Epithelial cell of proximal tubule (primary cell): ENCODE measurements around the gene CDH4. TPM values are rescaled to one million over a fixed set of nuclear protein-coding genes. Genes with fewer than 3 reads are reported as not detected.
"Not testable (repeated sequence)": the region's sequence is repeated elsewhere in the genome, so short reads cannot be mapped to it uniquely, and the experiment has no call there.

ENCODE experiments used
- DNase-seq: peaks from one replicate; pipeline ENCODE4 v3.0.0-alpha.2; 2011; ENCODE audit warnings: low read depth
- H3K4me3 ChIP-seq: 2 replicates; pipeline ENCODE4 v1.5.1; 2011; ENCODE audit warnings: low read depth, mild to moderate bottlenecking, low read length
- total RNA-seq: library from RNA; depleted of rRNA; stranded (reverse); fragments of >200 nt; gene quantifications from 2 replicates; pipeline ENCODE4 v1.2.3, GENCODE V29; 2015
- TF ChIP-seq, protein P1 (sequence below): conservative IDR thresholded peaks from 2 replicates; pipeline ENCODE4 v1.5.1; 2012; ENCODE audit warnings: low read depth, mild to moderate bottlenecking, low read length

CDH4 gene
- total RNA-seq, 1 donor from 2014 or later, result 17.1 TPM

DNA sequence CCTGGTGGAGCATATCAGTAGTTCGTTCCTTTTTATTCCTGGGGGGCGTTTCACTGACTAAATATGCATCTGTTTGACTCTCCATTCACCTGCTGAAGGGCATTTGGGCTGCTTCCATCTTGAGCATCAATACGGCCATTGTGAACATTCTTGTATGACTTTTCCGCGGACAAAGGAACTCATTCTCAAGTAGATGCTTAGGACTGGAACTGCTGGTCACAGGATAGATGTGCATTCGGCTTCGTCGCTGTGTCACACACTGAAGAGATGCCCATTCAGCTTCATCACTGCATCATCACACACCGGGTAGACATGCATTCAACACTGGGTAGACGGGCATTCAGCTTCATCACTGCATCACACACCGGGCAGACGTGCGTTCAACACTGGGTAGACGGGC is 718.3 kb downstream of the CDH4 start:
- DNase-seq, result no peak
- TF ChIP-seq, protein P1, sequence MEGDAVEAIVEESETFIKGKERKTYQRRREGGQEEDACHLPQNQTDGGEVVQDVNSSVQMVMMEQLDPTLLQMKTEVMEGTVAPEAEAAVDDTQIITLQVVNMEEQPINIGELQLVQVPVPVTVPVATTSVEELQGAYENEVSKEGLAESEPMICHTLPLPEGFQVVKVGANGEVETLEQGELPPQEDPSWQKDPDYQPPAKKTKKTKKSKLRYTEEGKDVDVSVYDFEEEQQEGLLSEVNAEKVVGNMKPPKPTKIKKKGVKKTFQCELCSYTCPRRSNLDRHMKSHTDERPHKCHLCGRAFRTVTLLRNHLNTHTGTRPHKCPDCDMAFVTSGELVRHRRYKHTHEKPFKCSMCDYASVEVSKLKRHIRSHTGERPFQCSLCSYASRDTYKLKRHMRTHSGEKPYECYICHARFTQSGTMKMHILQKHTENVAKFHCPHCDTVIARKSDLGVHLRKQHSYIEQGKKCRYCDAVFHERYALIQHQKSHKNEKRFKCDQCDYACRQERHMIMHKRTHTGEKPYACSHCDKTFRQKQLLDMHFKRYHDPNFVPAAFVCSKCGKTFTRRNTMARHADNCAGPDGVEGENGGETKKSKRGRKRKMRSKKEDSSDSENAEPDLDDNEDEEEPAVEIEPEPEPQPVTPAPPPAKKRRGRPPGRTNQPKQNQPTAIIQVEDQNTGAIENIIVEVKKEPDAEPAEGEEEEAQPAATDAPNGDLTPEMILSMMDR, result no peak
- H3K4me3 ChIP-seq, result no peak overlapping the region

DNA sequence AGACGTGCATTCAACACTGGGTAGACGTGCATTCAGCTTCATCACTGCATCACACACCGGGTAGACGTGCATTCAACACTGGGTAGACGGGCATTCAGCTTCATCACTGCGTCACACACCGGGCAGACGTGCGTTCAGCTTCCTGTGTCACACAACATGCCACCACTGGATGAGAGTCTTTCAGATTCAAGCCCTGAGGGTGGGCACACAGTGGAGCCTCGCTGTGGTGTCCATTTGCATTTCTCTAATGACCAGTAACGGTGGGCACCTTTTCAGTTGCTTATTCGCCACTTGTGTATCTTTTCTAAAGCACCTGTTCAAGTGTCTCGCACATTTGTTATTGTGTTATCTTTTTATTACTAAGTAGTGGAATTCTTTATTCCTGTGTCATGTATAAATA is 719.5 kb downstream of the CDH4 start:
- not testable (repeated sequence) for DNase-seq, H3K4me3 ChIP-seq

DNA sequence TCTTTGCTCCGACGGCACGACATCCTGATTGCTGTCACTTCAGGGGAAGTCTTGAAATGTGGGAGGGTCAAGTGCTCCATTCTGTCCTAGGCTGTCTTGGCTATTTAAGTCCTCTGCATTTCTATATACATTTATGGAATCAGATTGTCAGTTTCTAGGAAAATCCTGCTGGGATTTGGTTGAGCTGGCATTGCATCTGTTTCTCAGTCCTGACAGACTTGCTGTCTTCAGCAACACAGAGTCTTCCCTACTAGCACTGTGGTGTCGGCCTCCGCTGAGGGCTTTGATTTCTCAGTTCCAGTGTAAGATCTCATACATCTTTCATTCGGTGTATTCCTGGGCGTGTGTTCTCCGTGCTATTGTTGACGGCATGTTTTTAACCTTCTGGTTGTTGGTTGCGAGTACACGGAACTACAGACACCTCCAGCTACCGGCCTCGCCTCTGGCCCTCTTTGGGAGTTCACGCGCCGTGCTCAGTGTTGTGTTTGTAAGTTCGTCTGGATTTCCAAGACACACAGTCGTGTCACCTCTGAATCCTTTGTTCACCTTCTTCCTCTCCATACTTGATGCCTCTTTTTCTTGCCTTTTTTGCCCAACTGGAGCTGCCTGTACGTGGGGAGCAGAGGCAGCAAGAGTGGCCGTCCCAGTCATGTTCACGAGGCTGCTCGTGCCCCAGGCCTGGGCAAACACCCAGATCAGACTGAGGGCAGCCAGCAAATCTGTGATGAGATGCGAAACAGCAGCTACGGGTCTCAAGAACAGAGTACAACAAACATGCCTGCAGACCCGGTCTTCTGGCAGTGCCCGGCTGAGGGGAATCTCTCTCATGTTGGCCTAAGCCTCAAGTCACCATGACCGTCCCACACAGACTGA is 720.8 kb downstream of the CDH4 start:
- TF ChIP-seq, protein P1, result no peak
- no peak for DNase-seq
- H3K4me3 ChIP-seq, result no peak overlapping the region

DNA sequence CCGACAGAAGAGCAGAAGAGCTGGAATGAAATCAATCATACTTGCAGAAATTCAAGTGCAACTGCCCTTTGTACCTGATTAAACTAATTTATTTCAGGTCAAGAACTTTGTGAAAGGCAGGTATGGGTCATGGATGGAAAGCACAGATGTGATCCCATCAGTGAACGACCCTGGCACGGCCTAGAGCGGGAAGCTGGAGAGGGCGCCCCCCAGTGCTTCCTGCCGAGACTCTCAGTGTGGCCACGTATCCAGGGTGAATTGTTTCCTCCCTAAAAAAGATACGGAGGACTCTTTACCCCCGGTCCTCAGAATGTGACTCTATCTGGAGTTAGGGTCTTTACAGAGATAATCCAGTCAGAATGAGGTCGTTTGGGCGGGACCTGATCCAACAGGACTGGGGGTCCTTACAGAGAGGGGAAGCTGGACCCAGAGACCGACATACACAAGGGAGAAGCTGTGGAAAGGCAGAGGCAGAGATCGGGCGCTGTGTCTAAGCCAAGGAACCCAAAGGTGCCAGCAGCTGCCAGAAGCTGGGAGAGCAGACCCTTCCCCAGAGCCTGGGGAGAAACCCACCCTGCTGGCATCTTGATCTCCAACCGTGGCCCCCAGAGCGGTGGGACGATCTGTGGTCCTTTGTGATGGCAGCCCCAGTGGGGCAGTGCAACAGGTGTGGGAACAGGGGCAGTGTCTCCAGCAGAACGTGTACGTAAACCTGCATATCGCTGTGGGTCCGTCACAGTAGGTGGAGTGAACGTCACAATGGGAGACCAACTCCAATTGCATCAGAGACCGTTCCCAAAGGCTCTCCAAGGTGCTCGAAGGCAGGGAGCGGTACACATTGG is 721.7 kb downstream of the CDH4 start:
- no peak overlapping the region for H3K4me3 ChIP-seq
- TF ChIP-seq, protein P1, result no peak
- DNase-seq, result no peak

DNA sequence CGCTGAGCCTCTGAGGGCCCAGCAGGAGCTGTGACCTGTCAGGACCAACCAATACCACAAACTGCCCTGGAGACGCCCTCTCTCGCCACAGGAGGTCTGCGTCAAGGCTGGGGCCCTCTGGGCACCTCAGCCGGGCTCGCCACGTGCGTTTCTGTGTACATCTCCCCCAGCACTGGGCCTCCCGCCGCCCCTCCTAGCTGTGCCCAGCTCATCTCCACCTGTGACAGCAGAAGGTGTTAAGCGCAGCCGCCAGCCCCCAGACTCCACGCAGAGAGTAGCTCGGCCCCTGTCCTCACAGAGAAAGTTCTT is 722.2 kb downstream of the CDH4 start:
- DNase-seq, result no peak
- TF ChIP-seq, protein P1, result no peak
- no peak overlapping the region for H3K4me3 ChIP-seq

DNA sequence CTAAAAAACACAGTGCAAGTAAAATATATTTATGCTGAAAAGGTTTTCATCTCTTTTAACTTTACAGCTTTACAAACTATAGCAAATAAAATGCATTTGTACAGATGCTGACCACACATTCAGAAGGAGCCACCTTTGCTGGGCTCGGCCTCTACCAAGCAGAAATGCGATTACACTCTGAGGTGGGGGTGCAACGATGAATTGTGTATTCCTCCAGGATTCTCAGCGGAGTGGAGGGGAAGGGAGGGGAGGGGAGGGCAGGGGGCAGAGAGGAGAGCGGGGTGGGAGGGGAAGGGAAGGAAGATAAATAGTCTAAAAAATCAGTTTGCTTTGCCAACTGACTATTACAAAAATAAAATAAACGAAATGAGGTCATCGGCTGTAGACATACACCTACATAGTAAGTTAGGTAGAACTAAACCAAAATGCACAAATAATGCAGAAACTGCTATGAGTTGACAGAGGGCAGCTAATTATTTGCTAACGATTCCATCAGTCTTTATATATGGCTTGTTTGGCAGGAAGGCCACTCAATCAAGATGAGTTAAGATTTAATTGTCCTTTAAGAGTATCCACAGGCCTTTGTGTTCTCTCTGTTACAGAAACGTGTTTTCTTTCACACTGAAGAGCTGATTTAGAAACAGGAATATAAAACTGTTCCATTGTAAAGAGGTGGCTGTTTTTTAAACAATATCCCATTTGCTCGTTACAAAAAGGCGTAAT is 723.5 kb downstream of the CDH4 start:
- no peak overlapping the region for H3K4me3 ChIP-seq
- TF ChIP-seq, protein P1, result no peak

DNA sequence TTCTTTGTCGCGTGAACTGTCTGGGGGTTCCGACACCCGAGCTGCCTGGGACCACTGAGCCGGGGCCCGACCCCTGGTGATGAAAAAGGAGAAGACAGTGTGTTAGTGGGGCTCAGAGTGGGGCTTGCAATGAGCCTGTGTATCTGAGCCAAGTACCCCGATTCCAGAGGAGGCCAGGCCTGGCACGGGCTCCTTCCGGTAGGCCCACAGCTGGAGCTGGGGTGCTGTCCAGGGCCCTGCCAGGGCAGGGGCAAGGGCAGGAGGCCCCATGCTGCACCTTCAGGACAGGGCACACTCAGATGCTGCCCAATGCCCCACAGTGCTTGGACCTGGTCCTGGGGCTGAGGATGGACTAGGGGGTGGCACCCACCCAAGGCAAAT is 724.2 kb downstream of the CDH4 start:
- TF ChIP-seq, protein P1, result no peak
- no peak overlapping the region for H3K4me3 ChIP-seq
- no peak for DNase-seq

More for the DNA sequence above, 723.5 kb downstream of the CDH4 start:
- DNase-seq, result no peak
